ENCODE results near the gene PCDH9.

Gene PCDH9

GRCh38 chr13:66446413-66446812, 783.7 kb downstream of the PCDH9 start:
- H3K36me3 ChIP-seq (ENCODE audit: insufficient read depth, low read length): no peaks in the 10 kb centered on the region
- no peaks in the 10 kb centered on the region for H3K27me3 ChIP-seq (ENCODE audit: insufficient read depth, low read length)
- H3K9me3 ChIP-seq (ENCODE audit: insufficient read depth, low read depth, low read length): no peaks in the 10 kb centered on the region
- H3K27ac ChIP-seq (ENCODE audit: low read depth, low read length): no peak overlapping the region
- 94% methylated on average over 2 of the region's 4 CpGs for WGBS
- H3K9ac ChIP-seq (ENCODE audit: low read depth, low read length): no peak overlapping the region
- no peaks in the 10 kb centered on the region for H3K4me1 ChIP-seq (ENCODE audit: insufficient read depth, low read length)
- H3K4me3 ChIP-seq (ENCODE audit: low read length): no peak overlapping the region

- Histone ChIP-seq H3K9me3 (ENCODE audit: insufficient read depth, low read depth, low read length) (no peaks in the 10 kb centered on the region), H3K27ac (ENCODE audit: low read depth, low read length) (no peak overlapping the region), H3K4me3 (ENCODE audit: low read length) (no peak overlapping the region), H3K4me1 (ENCODE audit: insufficient read depth, low read length) (no peaks in the 10 kb centered on the region), H3K27me3 (ENCODE audit: insufficient read depth, low read length) (no peaks in the 10 kb centered on the region), H3K36me3 (ENCODE audit: insufficient read depth, low read length) (no peaks in the 10 kb centered on the region), H3K9ac (ENCODE audit: low read depth, low read length) (no peak overlapping the region)
- WGBS: 91% methylated on average over 1 of the region's 1 CpG
Measured at GRCh38 chr13:66443926-66444325, 786.2 kb downstream of the PCDH9 start.

- H3K27me3 ChIP-seq (ENCODE audit: insufficient read depth, low read length): no peaks in the 10 kb centered on the region
- WGBS: 93% methylated on average over 3 of the region's 3 CpGs
- no peak overlapping the region for H3K27ac ChIP-seq (ENCODE audit: low read depth, low read length)
- H3K36me3 ChIP-seq (ENCODE audit: insufficient read depth, low read length): no peaks in the 10 kb centered on the region
- no peak overlapping the region for H3K9ac ChIP-seq (ENCODE audit: low read depth, low read length)
- H3K9me3 ChIP-seq (ENCODE audit: insufficient read depth, low read depth, low read length): no peaks in the 10 kb centered on the region
- H3K4me3 ChIP-seq (ENCODE audit: low read length): no peak overlapping the region
- no peaks in the 10 kb centered on the region for H3K4me1 ChIP-seq (ENCODE audit: insufficient read depth, low read length)
Measured at GRCh38 chr13:66440938-66441337, 789.2 kb downstream of the PCDH9 start.

- Histone ChIP-seq H3K4me1 (ENCODE audit: insufficient read depth, low read length) (no peaks in the 10 kb centered on the region), H3K4me3 (ENCODE audit: low read length) (no peak overlapping the region), H3K27ac (ENCODE audit: low read depth, low read length) (no peak overlapping the region)
Measured at GRCh38 chr13:66430728-66431127, 799.4 kb downstream of the PCDH9 start.

GRCh38 chr13:66430269-66430668, 799.9 kb downstream of the PCDH9 start:
- H3K27ac ChIP-seq (ENCODE audit: low read depth, low read length): no peak overlapping the region
- H3K4me3 ChIP-seq (ENCODE audit: low read length): no peak overlapping the region
- no peaks in the 10 kb centered on the region for H3K27me3 ChIP-seq (ENCODE audit: insufficient read depth, low read length)
- no peaks in the 10 kb centered on the region for H3K36me3 ChIP-seq (ENCODE audit: insufficient read depth, low read length)
- no peaks in the 10 kb centered on the region for H3K9me3 ChIP-seq (ENCODE audit: insufficient read depth, low read depth, low read length)
- no peaks in the 10 kb centered on the region for H3K4me1 ChIP-seq (ENCODE audit: insufficient read depth, low read length)
- no peak overlapping the region for H3K9ac ChIP-seq (ENCODE audit: low read depth, low read length)

More at GRCh38 chr13:66430728-66431127, 799.4 kb downstream of the PCDH9 start:
- no peaks in the 10 kb centered on the region for H3K27me3 ChIP-seq (ENCODE audit: insufficient read depth, low read length)
- no peak overlapping the region for H3K9ac ChIP-seq (ENCODE audit: low read depth, low read length)
- no peaks in the 10 kb centered on the region for H3K9me3 ChIP-seq (ENCODE audit: insufficient read depth, low read depth, low read length)
- no peaks in the 10 kb centered on the region for H3K36me3 ChIP-seq (ENCODE audit: insufficient read depth, low read length)

- Histone ChIP-seq H3K9ac (ENCODE audit: low read depth, low read length) (no peak overlapping the region), H3K4me1 (ENCODE audit: insufficient read depth, low read length) (no peaks in the 10 kb centered on the region), H3K9me3 (ENCODE audit: insufficient read depth, low read depth, low read length) (no peaks in the 10 kb centered on the region), H3K27ac (ENCODE audit: low read depth, low read length) (no peak overlapping the region), H3K4me3 (ENCODE audit: low read length) (no peak overlapping the region), H3K36me3 (ENCODE audit: insufficient read depth, low read length) (no peaks in the 10 kb centered on the region), H3K27me3 (ENCODE audit: insufficient read depth, low read length) (no peaks in the 10 kb centered on the region)
Measured at GRCh38 chr13:66429156-66429555, 801.0 kb downstream of the PCDH9 start.

- H3K27me3 ChIP-seq (ENCODE audit: insufficient read depth, low read length): no peaks in the 10 kb centered on the region
- H3K27ac ChIP-seq (ENCODE audit: low read depth, low read length): no peak overlapping the region
- no peaks in the 10 kb centered on the region for H3K36me3 ChIP-seq (ENCODE audit: insufficient read depth, low read length)
- H3K4me3 ChIP-seq (ENCODE audit: low read length): no peak overlapping the region
- H3K9ac ChIP-seq (ENCODE audit: low read depth, low read length): no peak overlapping the region
- H3K4me1 ChIP-seq (ENCODE audit: insufficient read depth, low read length): no peaks in the 10 kb centered on the region
- 100% methylated on average over 1 of the region's 2 CpGs for WGBS
- no peaks in the 10 kb centered on the region for H3K9me3 ChIP-seq (ENCODE audit: insufficient read depth, low read depth, low read length)
Measured at GRCh38 chr13:66427458-66427861, 802.7 kb downstream of the PCDH9 start.

- Histone ChIP-seq H3K9me3 (ENCODE audit: insufficient read depth, low read depth, low read length) (peaks cover 3% of the 10 kb centered on the region; the same call in 1 of the 2 replicates), H3K4me3 (ENCODE audit: low read length) (no peak overlapping the region), H3K27ac (ENCODE audit: low read depth, low read length) (no peak overlapping the region), H3K9ac (ENCODE audit: low read depth, low read length) (no peak overlapping the region), H3K4me1 (ENCODE audit: insufficient read depth, low read length) (no peaks in the 10 kb centered on the region), H3K27me3 (ENCODE audit: insufficient read depth, low read length) (no peaks in the 10 kb centered on the region), H3K36me3 (ENCODE audit: insufficient read depth, low read length) (no peaks in the 10 kb centered on the region)
- WGBS: 100% methylated on average over 2 of the region's 3 CpGs
Measured at GRCh38 chr13:66425741-66426140, 804.4 kb downstream of the PCDH9 start.

GRCh38 chr13:66424422-66424821, 805.7 kb downstream of the PCDH9 start:
- no peak overlapping the region for H3K9ac ChIP-seq (ENCODE audit: low read depth, low read length)
- no peaks in the 10 kb centered on the region for H3K27me3 ChIP-seq (ENCODE audit: insufficient read depth, low read length)
- peaks cover 3% of the 10 kb centered on the region; the same call in 1 of the 2 replicates for H3K9me3 ChIP-seq (ENCODE audit: insufficient read depth, low read depth, low read length)
- no peaks in the 10 kb centered on the region for H3K4me1 ChIP-seq (ENCODE audit: insufficient read depth, low read length)
- no peak overlapping the region for H3K4me3 ChIP-seq (ENCODE audit: low read length)
- no peak overlapping the region for H3K27ac ChIP-seq (ENCODE audit: low read depth, low read length)
- no peaks in the 10 kb centered on the region for H3K36me3 ChIP-seq (ENCODE audit: insufficient read depth, low read length)
- WGBS: no CpG with 5 or more reads among the region's 2 CpGs

- no peaks in the 10 kb centered on the region for H3K4me1 ChIP-seq (ENCODE audit: insufficient read depth, low read length)
- no peak overlapping the region for H3K9ac ChIP-seq (ENCODE audit: low read depth, low read length)
- H3K27me3 ChIP-seq (ENCODE audit: insufficient read depth, low read length): no peaks in the 10 kb centered on the region
- no peaks in the 10 kb centered on the region for H3K36me3 ChIP-seq (ENCODE audit: insufficient read depth, low read length)
- H3K27ac ChIP-seq (ENCODE audit: low read depth, low read length): no peak overlapping the region
- H3K4me3 ChIP-seq (ENCODE audit: low read length): no peak overlapping the region
- no peaks in the 10 kb centered on the region for H3K9me3 ChIP-seq (ENCODE audit: insufficient read depth, low read depth, low read length)
- WGBS: 94% methylated on average over 2 of the region's 2 CpGs
Measured at GRCh38 chr13:66415444-66415843, 814.7 kb downstream of the PCDH9 start.

- Histone ChIP-seq H3K27ac (ENCODE audit: low read depth, low read length) (no peak overlapping the region), H3K9ac (ENCODE audit: low read depth, low read length) (no peak overlapping the region), H3K36me3 (ENCODE audit: insufficient read depth, low read length) (no peaks in the 10 kb centered on the region), H3K27me3 (ENCODE audit: insufficient read depth, low read length) (no peaks in the 10 kb centered on the region), H3K4me1 (ENCODE audit: insufficient read depth, low read length) (no peaks in the 10 kb centered on the region), H3K9me3 (ENCODE audit: insufficient read depth, low read depth, low read length) (no peaks in the 10 kb centered on the region), H3K4me3 (ENCODE audit: low read length) (no peak overlapping the region)
- WGBS: 95% methylated on average over 1 of the region's 3 CpGs
Measured at GRCh38 chr13:66414066-66414800, 815.9 kb downstream of the PCDH9 start.

GRCh38 chr13:66410314-66410713, 819.8 kb downstream of the PCDH9 start:
- no peaks in the 10 kb centered on the region for H3K27me3 ChIP-seq (ENCODE audit: insufficient read depth, low read length)
- no peak overlapping the region for H3K4me3 ChIP-seq (ENCODE audit: low read length)
- H3K9me3 ChIP-seq (ENCODE audit: insufficient read depth, low read depth, low read length): no peaks in the 10 kb centered on the region
- peaks cover 16% of the 10 kb centered on the region; the same call in 1 of the 2 replicates for H3K4me1 ChIP-seq (ENCODE audit: insufficient read depth, low read length)
- no peak overlapping the region for H3K27ac ChIP-seq (ENCODE audit: low read depth, low read length)
- H3K9ac ChIP-seq (ENCODE audit: low read depth, low read length): no peak overlapping the region
- 100% methylated on average over 1 of the region's 1 CpG for WGBS
- H3K36me3 ChIP-seq (ENCODE audit: insufficient read depth, low read length): no peaks in the 10 kb centered on the region

All from HUES64 (cell line).